ENCODE results near the gene SLC22A23.

DNA sequence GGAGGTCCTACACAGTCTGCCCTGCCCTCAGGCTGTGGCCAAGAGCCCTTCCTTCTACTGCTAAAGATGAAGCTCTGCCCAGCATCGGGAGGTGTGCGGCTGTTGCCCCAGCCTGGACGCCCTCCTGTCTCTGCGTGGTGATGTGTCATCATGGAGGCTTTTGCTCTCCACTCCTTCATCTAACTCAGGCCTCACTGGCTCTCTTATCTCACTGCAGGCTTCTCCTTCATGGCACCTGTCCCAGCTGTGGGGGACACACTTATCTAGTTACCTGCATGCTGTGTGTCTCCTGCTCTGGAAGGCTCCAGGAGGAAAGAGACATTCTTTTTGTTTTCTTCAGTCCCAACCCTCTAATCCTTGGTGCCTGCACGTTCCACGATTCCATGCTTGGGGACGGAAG lies 109.0 kb downstream of the SLC22A23 start:
- TF ChIP-seq CTCF (IDR thresholded peaks at IDR 0.05) (no peak), POLR2AphosphoS5 (IDR thresholded peaks at IDR 0.05) (no peak)
